ENCODE data around the gene TPO.

The TPO gene

DNA sequence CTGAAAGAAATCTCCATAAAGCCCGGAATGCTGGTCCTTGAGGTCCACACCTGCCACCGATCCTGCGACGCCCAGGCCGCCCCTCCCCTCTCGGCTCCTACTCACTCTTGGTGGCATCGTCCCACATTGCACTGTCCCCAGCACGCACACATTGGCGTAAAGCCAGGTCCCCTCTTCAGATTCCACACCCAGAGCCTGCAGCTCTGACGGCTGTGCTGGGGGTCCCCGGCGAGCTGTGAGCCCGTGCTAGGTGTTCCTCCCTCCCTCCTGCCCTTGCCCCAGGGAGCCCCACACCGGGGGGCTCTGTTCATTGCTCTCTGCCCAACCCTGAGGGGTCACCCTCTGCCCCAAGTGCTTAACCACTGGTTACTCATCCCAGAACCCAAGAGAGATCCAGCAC is 8.5 kb downstream of the TPO start:
- peaks cover 23% of the 10 kb centered on the region for H3K27me3 Mint-ChIP-seq (ENCODE audit: low read depth, poor library complexity)
- DNase-seq, result no peak
- H3K4me3 Mint-ChIP-seq, result no peak overlapping the region
- peaks cover 22% of the 10 kb centered on the region for H3K9me3 Mint-ChIP-seq
- no peak overlapping the region for H3K27ac Mint-ChIP-seq
- H3K36me3 Mint-ChIP-seq (ENCODE audit: low read depth), result no peaks in the 10 kb centered on the region
- peaks cover 11% of the 10 kb centered on the region for H3K4me1 Mint-ChIP-seq
- TF ChIP-seq, protein P1, sequence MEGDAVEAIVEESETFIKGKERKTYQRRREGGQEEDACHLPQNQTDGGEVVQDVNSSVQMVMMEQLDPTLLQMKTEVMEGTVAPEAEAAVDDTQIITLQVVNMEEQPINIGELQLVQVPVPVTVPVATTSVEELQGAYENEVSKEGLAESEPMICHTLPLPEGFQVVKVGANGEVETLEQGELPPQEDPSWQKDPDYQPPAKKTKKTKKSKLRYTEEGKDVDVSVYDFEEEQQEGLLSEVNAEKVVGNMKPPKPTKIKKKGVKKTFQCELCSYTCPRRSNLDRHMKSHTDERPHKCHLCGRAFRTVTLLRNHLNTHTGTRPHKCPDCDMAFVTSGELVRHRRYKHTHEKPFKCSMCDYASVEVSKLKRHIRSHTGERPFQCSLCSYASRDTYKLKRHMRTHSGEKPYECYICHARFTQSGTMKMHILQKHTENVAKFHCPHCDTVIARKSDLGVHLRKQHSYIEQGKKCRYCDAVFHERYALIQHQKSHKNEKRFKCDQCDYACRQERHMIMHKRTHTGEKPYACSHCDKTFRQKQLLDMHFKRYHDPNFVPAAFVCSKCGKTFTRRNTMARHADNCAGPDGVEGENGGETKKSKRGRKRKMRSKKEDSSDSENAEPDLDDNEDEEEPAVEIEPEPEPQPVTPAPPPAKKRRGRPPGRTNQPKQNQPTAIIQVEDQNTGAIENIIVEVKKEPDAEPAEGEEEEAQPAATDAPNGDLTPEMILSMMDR (IDR thresholded peaks at IDR 0.05), result no peak

GRCh38 chr2:1422131-1422530 is 8.9 kb downstream of the TPO start:
- no peaks in the 10 kb centered on the region for H3K36me3 Mint-ChIP-seq (ENCODE audit: low read depth)
- H3K9me3 Mint-ChIP-seq, result peaks cover 22% of the 10 kb centered on the region
- H3K27ac Mint-ChIP-seq, result no peak overlapping the region
- peaks cover 11% of the 10 kb centered on the region for H3K4me1 Mint-ChIP-seq
- no peak overlapping the region for H3K4me3 Mint-ChIP-seq
- TF ChIP-seq, protein P1 (IDR thresholded peaks at IDR 0.05), result no peak
- no peak for DNase-seq
- peaks cover 26% of the 10 kb centered on the region for H3K27me3 Mint-ChIP-seq (ENCODE audit: low read depth, poor library complexity)

- TF ChIP-seq, protein P1 (IDR thresholded peaks at IDR 0.05), result no peak
- Mint-ChIP-seq H3K27me3 (ENCODE audit: low read depth, poor library complexity) (peaks cover 26% of the 10 kb centered on the region), H3K4me3 (no peak overlapping the region), H3K4me1 (peaks cover 11% of the 10 kb centered on the region), H3K36me3 (ENCODE audit: low read depth) (no peaks in the 10 kb centered on the region), H3K27ac (no peak overlapping the region), H3K9me3 (peaks cover 22% of the 10 kb centered on the region)
- no peak for DNase-seq
Measured at GRCh38 chr2:1422716-1423285, 9.5 kb downstream of the TPO start.

GRCh38 chr2:1427086-1427485 is 13.8 kb downstream of the TPO start:
- Mint-ChIP-seq H3K4me3 (no peak overlapping the region), H3K9me3 (peaks cover 22% of the 10 kb centered on the region), H3K36me3 (ENCODE audit: low read depth) (no peaks in the 10 kb centered on the region), H3K27me3 (ENCODE audit: low read depth, poor library complexity) (peaks cover 24% of the 10 kb centered on the region), H3K27ac (no peak overlapping the region), H3K4me1 (no peaks in the 10 kb centered on the region)
- no peak for DNase-seq
- TF ChIP-seq, protein P1 (IDR thresholded peaks at IDR 0.05), result no peak

GRCh38 chr2:1429895-1430294 is 16.6 kb downstream of the TPO start:
- H3K27me3 Mint-ChIP-seq (ENCODE audit: low read depth, poor library complexity), result peaks cover 26% of the 10 kb centered on the region
- H3K9me3 Mint-ChIP-seq, result peaks cover 14% of the 10 kb centered on the region
- no peak overlapping the region for H3K4me3 Mint-ChIP-seq
- no peak for DNase-seq
- no peak overlapping the region for H3K27ac Mint-ChIP-seq
- H3K36me3 Mint-ChIP-seq (ENCODE audit: low read depth), result no peaks in the 10 kb centered on the region
- no peaks in the 10 kb centered on the region for H3K4me1 Mint-ChIP-seq
- TF ChIP-seq, protein P1 (IDR thresholded peaks at IDR 0.05), result no peak

DNA sequence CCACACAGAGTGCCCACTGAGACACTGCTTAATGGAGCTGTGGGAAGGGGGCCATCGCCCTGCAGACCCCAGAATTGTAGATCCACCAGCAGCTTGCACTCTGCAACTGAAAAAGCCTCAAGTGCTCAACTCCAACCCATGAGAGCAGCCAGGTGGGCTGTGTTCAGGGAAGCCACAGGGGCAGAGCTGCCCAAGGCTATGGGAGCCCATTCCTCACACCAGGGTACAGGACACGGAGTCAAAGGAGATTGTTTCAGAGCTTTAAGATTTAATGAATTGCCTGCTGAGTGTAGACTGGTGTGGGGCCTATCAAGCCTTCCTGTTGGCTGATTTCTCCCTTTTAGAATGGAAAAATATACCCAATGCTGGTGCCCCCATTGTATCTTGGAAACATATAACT is 17.2 kb downstream of the TPO start:
- H3K27me3 Mint-ChIP-seq (ENCODE audit: low read depth, poor library complexity), result peaks cover 25% of the 10 kb centered on the region
- H3K27ac Mint-ChIP-seq, result no peak overlapping the region
- H3K9me3 Mint-ChIP-seq, result peaks cover 8% of the 10 kb centered on the region
- H3K36me3 Mint-ChIP-seq (ENCODE audit: low read depth), result no peaks in the 10 kb centered on the region
- TF ChIP-seq, protein P1 (IDR thresholded peaks at IDR 0.05), result no peak
- no peaks in the 10 kb centered on the region for H3K4me1 Mint-ChIP-seq
- DNase-seq, result no peak
- no peak overlapping the region for H3K4me3 Mint-ChIP-seq

Measured in nephron progenitor cell (in vitro differentiated cells).